ENCODE data around the gene ANGPTL7.
"Not testable (repeated sequence)": the region's sequence is repeated elsewhere in the genome, so short reads cannot be mapped to it uniquely, and the experiment has no call there.

The ANGPTL7 gene

DNA sequence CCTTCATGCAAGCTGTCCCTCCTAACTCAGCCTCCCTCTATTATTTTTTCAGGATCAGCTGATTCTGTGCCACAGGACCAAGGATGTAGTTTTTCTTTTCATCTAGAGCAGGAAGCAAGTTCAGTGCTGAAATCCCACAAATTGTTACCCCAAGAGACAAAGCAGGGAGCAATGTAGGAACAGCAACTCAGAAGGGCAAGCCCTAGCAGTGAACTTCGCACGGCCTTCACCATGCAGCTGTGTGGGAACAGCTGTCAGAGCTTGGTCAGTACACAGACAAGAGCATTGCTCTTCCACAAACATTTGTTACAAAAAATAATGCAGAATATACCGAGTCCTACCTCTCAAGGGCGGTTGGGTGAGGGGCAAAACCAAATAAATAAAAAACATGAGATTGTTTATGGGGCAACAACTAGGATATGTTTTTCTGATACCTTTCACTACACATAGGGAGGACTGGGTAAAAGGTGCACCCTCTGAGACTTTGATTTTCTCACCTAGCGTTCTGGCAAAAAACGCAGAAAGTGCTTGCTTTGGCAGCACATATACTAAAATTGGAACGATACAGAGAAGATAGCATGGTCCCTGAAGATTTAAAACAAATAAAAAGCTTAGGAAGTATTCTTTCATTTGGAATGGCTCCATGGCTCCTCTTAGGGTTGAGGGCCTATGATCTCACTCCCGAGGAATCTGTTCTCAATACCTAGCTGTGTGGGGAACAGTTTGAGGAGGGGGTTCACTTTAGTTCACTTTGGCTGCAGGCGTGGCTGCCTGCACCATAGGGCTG lies 37.1 kb upstream of the ANGPTL7 start:
- TF ChIP-seq POLR2AphosphoS5 (IDR thresholded peaks at IDR 0.05; ENCODE audit: low read depth, low read length) = no peak
- no peak for TF ChIP-seq SPI1 (IDR thresholded peaks at IDR 0.05; ENCODE audit: low read depth, low read length)
- TF ChIP-seq POU2F2 (IDR thresholded peaks at IDR 0.05; ENCODE audit: low read depth, low read length) = no peak
- no peak for TF ChIP-seq PAX5 (IDR thresholded peaks at IDR 0.05; ENCODE audit: insufficient read depth, low read length, severe bottlenecking)
- TF ChIP-seq TAF1 (IDR thresholded peaks at IDR 0.05; ENCODE audit: low read depth, low read length) = no peak
- no peak for TF ChIP-seq POLR2A (IDR thresholded peaks at IDR 0.05; ENCODE audit: low read depth, low read length)
- FAIRE-seq = no peak
- DNase-seq (ENCODE audit: insufficient read length, low spot score) = no peak

DNA sequence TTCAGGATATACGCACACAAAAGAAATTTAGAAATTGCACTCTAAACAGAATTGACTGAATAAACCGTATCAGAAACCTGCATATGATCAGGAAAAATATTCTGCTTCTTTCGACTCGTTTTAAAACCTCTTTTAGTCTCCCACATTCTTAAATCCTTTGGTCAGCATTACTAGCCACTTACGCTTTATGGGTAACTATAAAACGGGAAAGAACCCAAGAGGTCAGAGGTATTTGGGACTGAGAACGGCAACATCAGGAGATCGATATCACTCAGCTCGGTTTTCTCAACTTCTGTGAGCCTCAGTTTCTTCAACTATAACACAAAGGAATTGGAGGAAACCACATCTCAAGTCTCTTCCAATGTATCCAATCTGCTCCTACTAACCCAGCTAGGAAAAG lies 36.4 kb upstream of the ANGPTL7 start:
- TF ChIP-seq POU2F2 (IDR thresholded peaks at IDR 0.05; ENCODE audit: low read depth, low read length) = no peak
- TF ChIP-seq PAX5 (IDR thresholded peaks at IDR 0.05; ENCODE audit: insufficient read depth, low read length, severe bottlenecking) = no peak
- TF ChIP-seq SPI1 (IDR thresholded peaks at IDR 0.05; ENCODE audit: low read depth, low read length) = no peak
- no peak for TF ChIP-seq POLR2A (IDR thresholded peaks at IDR 0.05; ENCODE audit: low read depth, low read length)
- TF ChIP-seq POLR2AphosphoS5 (IDR thresholded peaks at IDR 0.05; ENCODE audit: low read depth, low read length) = no peak
- no peak for TF ChIP-seq TAF1 (IDR thresholded peaks at IDR 0.05; ENCODE audit: low read depth, low read length)
- DNase-seq (ENCODE audit: insufficient read length, low spot score) (no peak), FAIRE-seq (no peak)

DNA sequence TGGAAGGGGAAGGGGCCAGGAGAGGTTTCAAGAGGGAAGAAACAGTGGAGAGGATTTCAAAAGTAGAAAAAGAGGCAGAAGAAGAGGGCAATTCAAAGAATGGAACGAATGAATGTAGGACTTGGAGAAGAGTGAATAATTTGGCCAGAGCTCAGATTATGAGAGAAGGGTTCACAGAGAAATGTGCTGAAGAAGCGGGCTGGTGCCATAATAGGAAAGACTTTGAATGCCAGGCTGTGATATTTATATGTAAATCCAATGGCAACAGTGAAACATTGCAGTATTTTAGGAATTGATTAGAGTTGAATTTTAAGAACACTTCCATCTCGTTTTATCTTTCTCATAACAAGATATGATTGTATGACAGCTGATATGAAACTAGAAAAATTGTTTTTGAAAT lies 36.0 kb upstream of the ANGPTL7 start:
- no peak for FAIRE-seq
- TF ChIP-seq POLR2A (IDR thresholded peaks at IDR 0.05; ENCODE audit: low read depth, low read length) (no peak), SPI1 (IDR thresholded peaks at IDR 0.05; ENCODE audit: low read depth, low read length) (no peak), PAX5 (IDR thresholded peaks at IDR 0.05; ENCODE audit: insufficient read depth, low read length, severe bottlenecking) (no peak), POU2F2 (IDR thresholded peaks at IDR 0.05; ENCODE audit: low read depth, low read length) (no peak), TAF1 (IDR thresholded peaks at IDR 0.05; ENCODE audit: low read depth, low read length) (no peak), POLR2AphosphoS5 (IDR thresholded peaks at IDR 0.05; ENCODE audit: low read depth, low read length) (no peak)
- no peak for DNase-seq (ENCODE audit: insufficient read length, low spot score)

DNA sequence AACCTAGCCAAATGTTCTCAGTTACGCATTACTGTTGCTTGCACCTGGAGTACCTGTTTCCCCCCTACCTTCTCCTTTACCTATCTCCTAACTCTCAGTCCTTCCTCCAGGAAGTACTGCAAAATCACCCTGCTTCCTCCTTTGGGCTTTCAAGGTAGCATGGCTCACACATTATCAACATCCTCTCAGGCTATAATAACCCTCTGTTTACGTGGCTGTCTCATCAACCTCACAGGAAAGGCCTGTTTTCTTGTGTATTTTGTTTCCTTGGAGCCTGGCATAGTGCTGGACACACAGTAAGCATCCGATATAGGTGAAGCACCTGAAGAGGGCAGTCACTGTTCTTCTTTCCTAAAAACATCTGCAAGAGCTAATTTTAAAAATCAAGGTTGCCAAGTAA lies 32.7 kb upstream of the ANGPTL7 start:
- DNase-seq (ENCODE audit: insufficient read length, low spot score) = no peak
- no peak for TF ChIP-seq POLR2A (IDR thresholded peaks at IDR 0.05; ENCODE audit: low read depth, low read length)
- TF ChIP-seq TAF1 (IDR thresholded peaks at IDR 0.05; ENCODE audit: low read depth, low read length) = no peak
- TF ChIP-seq POLR2AphosphoS5 (IDR thresholded peaks at IDR 0.05; ENCODE audit: low read depth, low read length) = no peak
- no peak for TF ChIP-seq PAX5 (IDR thresholded peaks at IDR 0.05; ENCODE audit: insufficient read depth, low read length, severe bottlenecking)
- TF ChIP-seq POU2F2 (IDR thresholded peaks at IDR 0.05; ENCODE audit: low read depth, low read length) = no peak
- no peak for TF ChIP-seq SPI1 (IDR thresholded peaks at IDR 0.05; ENCODE audit: low read depth, low read length)
- no peak for FAIRE-seq

DNA sequence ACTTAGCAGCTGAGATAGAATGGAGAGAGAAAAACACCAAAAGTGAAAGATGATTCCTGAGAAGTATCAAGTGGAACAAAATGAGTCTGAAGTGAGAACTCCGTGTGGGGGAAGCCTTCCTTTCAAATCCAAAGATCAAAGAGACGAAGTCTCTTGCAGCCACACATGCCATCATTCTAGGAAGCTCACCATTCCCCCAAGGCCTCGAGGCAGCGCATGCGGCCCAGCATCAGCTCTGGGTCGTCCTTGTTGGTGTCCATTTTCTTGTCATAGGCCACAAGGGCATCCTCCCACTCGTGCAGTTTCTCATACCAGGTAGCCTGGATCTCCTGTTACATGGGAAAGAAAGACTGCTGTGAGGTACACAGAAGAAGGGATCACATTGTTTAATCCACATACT lies 32.2 kb upstream of the ANGPTL7 start:
- no peak for FAIRE-seq
- DNase-seq (ENCODE audit: insufficient read length, low spot score) = no peak
- TF ChIP-seq POLR2AphosphoS5 (IDR thresholded peaks at IDR 0.05; ENCODE audit: low read depth, low read length) = no peak
- no peak for TF ChIP-seq PAX5 (IDR thresholded peaks at IDR 0.05; ENCODE audit: insufficient read depth, low read length, severe bottlenecking)
- no peak for TF ChIP-seq TAF1 (IDR thresholded peaks at IDR 0.05; ENCODE audit: low read depth, low read length)
- TF ChIP-seq POU2F2 (IDR thresholded peaks at IDR 0.05; ENCODE audit: low read depth, low read length) = no peak
- TF ChIP-seq SPI1 (IDR thresholded peaks at IDR 0.05; ENCODE audit: low read depth, low read length) = no peak
- no peak for TF ChIP-seq POLR2A (IDR thresholded peaks at IDR 0.05; ENCODE audit: low read depth, low read length)

DNA sequence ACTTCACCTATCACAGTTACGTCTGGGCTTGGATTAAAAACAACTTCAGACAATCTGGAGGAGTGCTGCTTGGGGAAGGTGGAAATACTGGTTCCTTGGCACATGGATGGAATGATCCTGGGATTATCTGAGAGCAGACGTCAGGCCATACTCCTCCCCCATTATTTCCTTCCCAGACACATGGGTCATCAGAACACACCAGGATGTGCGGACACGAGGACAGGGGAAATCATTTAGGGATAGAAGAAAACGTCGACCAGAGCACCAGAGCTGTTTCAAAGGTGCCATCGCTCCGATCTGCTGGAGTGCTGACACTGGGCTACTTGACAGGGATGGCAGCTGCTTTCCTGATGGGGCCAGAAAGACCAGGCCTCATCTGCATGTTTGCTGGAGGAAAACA lies 31.8 kb upstream of the ANGPTL7 start:
- DNase-seq (ENCODE audit: insufficient read length, low spot score) = no peak
- TF ChIP-seq POU2F2 (IDR thresholded peaks at IDR 0.05; ENCODE audit: low read depth, low read length) = no peak
- TF ChIP-seq POLR2AphosphoS5 (IDR thresholded peaks at IDR 0.05; ENCODE audit: low read depth, low read length) = no peak
- TF ChIP-seq SPI1 (IDR thresholded peaks at IDR 0.05; ENCODE audit: low read depth, low read length) = no peak
- no peak for TF ChIP-seq TAF1 (IDR thresholded peaks at IDR 0.05; ENCODE audit: low read depth, low read length)
- no peak for TF ChIP-seq POLR2A (IDR thresholded peaks at IDR 0.05; ENCODE audit: low read depth, low read length)
- no peak for TF ChIP-seq PAX5 (IDR thresholded peaks at IDR 0.05; ENCODE audit: insufficient read depth, low read length, severe bottlenecking)
- no peak for FAIRE-seq

DNA sequence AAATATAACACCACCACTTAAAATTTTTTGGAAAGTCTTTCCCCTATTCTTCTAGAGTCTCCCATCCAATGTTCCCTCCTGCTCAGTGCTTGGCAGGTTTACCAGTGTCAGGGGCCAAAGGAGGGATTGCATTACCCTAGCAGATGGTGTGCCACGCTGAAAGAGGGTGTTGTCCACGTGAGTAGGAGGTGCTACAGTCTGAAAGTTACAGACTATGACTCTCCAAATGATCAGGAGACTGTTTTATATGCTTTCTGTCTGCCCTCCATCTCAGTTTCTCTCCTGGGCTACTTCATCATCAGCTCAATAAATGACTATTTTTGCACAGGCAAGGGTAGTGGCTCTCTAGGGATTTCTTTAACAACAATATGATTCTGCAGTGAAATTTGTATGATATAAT lies 31.3 kb upstream of the ANGPTL7 start:
- FAIRE-seq = no peak
- TF ChIP-seq TAF1 (IDR thresholded peaks at IDR 0.05; ENCODE audit: low read depth, low read length) = no peak
- no peak for TF ChIP-seq PAX5 (IDR thresholded peaks at IDR 0.05; ENCODE audit: insufficient read depth, low read length, severe bottlenecking)
- TF ChIP-seq POU2F2 (IDR thresholded peaks at IDR 0.05; ENCODE audit: low read depth, low read length) = no peak
- TF ChIP-seq POLR2AphosphoS5 (IDR thresholded peaks at IDR 0.05; ENCODE audit: low read depth, low read length) = no peak
- DNase-seq (ENCODE audit: insufficient read length, low spot score) = no peak

DNA sequence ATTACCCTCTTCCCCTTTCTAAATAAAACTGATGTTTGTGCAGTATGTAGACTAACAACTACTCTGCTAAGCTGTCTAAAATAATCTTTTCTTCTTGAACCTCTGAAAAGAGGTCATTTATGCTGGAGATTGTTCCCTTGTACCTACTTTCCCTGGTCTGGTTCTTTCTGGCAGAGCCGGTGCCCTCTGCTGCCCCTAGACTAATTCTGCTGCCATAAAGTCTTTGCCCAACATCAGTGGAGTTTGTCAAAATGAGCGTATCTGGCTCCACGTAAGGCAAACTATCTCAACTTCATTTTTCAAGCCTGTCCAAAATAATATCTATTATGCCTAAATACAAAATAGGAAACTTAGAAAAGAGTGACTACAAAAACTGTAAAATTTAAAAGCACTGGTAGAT lies 30.9 kb upstream of the ANGPTL7 start:
- FAIRE-seq (no peak), DNase-seq (ENCODE audit: insufficient read length, low spot score) (no peak)
- TF ChIP-seq TAF1 (IDR thresholded peaks at IDR 0.05; ENCODE audit: low read depth, low read length) = no peak
- TF ChIP-seq PAX5 (IDR thresholded peaks at IDR 0.05; ENCODE audit: insufficient read depth, low read length, severe bottlenecking) = no peak
- TF ChIP-seq POLR2AphosphoS5 (IDR thresholded peaks at IDR 0.05; ENCODE audit: low read depth, low read length) = no peak
- TF ChIP-seq POU2F2 (IDR thresholded peaks at IDR 0.05; ENCODE audit: low read depth, low read length) = no peak
- TF ChIP-seq POLR2A (IDR thresholded peaks at IDR 0.05; ENCODE audit: low read depth, low read length) = no peak
- no peak for TF ChIP-seq SPI1 (IDR thresholded peaks at IDR 0.05; ENCODE audit: low read depth, low read length)

DNA sequence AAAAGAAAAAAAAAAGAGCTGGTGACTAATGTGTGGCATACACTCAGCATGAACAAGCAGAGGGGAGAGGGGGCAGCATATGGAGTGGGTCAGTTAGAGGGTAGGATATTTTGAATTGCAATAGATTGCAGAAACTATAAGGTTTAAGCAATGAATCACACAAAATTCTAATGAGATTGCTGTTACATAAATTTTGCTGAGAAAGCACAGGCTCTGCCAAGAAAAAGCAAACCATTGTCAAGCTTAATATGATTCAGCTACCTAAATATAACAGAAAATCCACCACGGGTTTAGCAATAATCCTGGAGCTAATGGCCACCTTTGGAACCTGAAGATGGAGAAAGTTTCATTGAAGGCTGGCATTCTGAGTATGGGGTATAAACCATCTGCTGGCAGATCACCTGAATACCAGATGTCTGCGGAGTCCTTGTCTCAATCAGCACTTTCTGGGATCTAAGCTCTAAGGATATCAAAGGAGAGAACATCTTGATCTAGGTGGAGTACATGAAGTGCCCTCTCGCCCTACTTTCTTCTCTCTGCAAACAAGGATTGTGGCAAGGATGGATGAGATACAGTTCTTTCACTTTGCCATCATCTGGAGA lies 30.3 kb upstream of the ANGPTL7 start:
- no peak for FAIRE-seq
- no peak for DNase-seq (ENCODE audit: insufficient read length, low spot score)
- TF ChIP-seq PAX5 (IDR thresholded peaks at IDR 0.05; ENCODE audit: insufficient read depth, low read length, severe bottlenecking) = no peak
- no peak for TF ChIP-seq SPI1 (IDR thresholded peaks at IDR 0.05; ENCODE audit: low read depth, low read length)
- TF ChIP-seq POU2F2 (IDR thresholded peaks at IDR 0.05; ENCODE audit: low read depth, low read length) = no peak
- TF ChIP-seq POLR2AphosphoS5 (IDR thresholded peaks at IDR 0.05; ENCODE audit: low read depth, low read length) = no peak
- TF ChIP-seq POLR2A (IDR thresholded peaks at IDR 0.05; ENCODE audit: low read depth, low read length) = no peak
- TF ChIP-seq TAF1 (IDR thresholded peaks at IDR 0.05; ENCODE audit: low read depth, low read length) = no peak

DNA sequence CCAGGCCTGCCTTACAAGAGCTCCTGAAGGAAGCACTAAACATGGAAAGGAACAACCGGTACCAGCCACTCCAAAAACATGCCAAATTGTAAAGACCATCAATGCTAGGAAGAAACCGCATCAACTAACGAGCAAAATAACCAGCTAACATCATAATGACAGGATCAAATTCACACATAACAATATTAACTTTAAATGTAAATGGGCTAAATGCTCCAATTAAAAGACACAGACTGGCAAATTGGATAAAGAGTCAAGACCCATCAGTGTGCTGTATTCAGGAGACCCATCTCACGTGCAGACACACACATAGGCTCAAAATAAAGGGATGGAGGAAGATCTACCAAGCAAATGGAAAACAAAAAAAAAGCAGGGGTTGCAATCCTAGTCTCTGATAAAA lies 26.4 kb upstream of the ANGPTL7 start:
- FAIRE-seq = not testable (repeated sequence)

DNA sequence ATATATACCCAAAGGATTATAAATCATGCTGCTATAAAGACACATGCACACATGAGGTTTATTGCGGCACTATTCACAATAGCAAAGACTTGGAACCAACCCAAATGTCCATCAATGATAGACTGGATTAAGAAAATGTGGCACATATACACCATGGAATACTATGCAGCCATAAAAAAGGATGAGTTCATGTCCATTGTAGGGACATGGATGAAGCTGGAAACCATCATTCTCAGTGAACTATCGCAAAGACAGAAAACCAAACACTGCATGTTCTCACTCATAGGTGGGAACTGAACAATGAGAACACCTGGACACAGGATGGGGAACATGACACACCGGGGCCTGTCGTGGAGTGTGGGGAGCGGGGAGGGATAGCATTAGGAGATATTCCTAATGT lies 22.4 kb upstream of the ANGPTL7 start:
- DNase-seq (ENCODE audit: insufficient read length, low spot score); FAIRE-seq: not testable (repeated sequence)

More for the DNA sequence above, 26.4 kb upstream of the ANGPTL7 start:
- DNase-seq (ENCODE audit: insufficient read length, low spot score) = not testable (repeated sequence)

All from GM12891 (cell line).